ENCODE results near the gene NAV3. TPM values are rescaled to one million over a fixed set of nuclear protein-coding genes. Genes with fewer than 3 reads are reported as not detected.

Gene NAV3
- total and polyA plus RNA-seq, 7 donors = 0.50 to 13.3 (median 6.8) TPM; not detected in 1

DNA sequence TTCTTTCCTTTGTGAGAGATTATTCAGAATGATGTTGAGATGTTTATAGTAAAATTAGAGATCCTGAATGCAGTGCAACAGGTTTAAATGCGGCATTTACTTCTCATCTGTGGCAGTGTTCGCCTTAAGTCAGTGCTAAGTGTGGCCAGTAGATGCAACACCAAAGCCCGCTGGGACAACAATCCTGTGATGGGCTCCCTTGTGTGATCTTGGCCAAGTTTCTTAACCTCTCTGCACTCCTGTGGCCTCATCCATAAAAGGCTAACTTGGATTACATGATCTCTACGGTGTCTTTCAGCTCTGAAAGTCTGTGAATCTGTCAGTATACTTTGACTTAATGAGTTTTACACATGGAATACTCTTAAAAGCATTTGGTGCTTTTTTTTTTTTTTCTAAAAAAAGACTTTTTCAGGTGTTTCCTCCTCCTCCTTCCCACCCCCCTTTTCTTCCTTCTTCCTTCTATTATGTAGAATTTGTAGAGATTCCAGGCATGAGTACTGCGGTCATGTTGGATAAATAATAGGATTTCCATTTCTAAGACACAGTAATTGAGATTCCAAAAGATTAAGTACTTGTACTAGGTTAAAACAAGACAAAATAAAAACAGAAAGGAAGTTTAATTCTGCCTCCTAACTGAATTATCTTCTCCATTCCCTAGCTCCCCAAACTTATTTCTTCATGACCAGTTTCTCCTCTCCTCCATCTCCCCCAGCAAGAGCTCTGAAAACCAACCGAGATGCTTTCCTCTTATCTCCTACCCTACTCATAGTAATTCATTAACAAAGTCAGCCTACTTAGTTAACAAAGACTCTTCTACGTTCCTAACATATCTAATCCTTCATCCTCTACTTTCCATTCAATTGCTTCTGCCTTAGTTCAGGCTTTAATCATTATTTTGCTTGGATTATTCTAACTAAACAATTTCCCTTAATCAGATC is 42.2 kb upstream of the NAV3 start:
- Histone ChIP-seq H3K4me1 (no peaks in the 10 kb centered on the region), H3K27ac (no peak overlapping the region), H3K4me3 (no peak overlapping the region), H3K36me3 (no peaks in the 10 kb centered on the region), H3K9me3 (no peaks in the 10 kb centered on the region), H3K27me3 (no peaks in the 10 kb centered on the region)
- no peak for DNase-seq
- 59 to 63% methylated on average over 7 of the region's 7 CpGs for WGBS, 2 donors
- intact Hi-C loops (cut with DNase I) = no loop called here
- TF ChIP-seq EP300 (IDR thresholded peaks at IDR 0.05) (no peak), POLR2A (IDR thresholded peaks at IDR 0.05) (no peak), POLR2AphosphoS5 (IDR thresholded peaks at IDR 0.05) (no peak)
- TF ChIP-seq, protein P1, sequence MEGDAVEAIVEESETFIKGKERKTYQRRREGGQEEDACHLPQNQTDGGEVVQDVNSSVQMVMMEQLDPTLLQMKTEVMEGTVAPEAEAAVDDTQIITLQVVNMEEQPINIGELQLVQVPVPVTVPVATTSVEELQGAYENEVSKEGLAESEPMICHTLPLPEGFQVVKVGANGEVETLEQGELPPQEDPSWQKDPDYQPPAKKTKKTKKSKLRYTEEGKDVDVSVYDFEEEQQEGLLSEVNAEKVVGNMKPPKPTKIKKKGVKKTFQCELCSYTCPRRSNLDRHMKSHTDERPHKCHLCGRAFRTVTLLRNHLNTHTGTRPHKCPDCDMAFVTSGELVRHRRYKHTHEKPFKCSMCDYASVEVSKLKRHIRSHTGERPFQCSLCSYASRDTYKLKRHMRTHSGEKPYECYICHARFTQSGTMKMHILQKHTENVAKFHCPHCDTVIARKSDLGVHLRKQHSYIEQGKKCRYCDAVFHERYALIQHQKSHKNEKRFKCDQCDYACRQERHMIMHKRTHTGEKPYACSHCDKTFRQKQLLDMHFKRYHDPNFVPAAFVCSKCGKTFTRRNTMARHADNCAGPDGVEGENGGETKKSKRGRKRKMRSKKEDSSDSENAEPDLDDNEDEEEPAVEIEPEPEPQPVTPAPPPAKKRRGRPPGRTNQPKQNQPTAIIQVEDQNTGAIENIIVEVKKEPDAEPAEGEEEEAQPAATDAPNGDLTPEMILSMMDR (IDR thresholded peaks at IDR 0.05) = no peak

DNA sequence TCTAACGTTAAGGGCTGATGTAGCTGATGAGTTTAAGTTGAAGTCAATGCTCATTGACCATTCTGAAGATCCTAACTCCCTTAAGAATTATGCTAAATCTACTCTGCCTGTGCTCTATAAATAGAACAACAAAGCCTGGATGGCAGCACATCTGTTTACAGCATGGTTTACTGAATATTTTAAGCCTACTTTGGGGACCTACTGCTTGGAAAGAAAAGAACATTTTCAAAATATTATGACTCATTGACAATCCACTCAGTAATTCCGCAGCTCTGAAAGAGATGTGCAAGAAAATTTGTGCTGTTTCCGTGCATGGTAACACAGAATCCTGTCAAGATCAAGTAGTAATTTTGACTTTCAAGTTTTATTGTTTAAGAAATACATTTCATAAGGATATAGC is 35.0 kb upstream of the NAV3 start:
- intact Hi-C loops (cut with DNase I) = no loop called here
- TF ChIP-seq, protein P1 (IDR thresholded peaks at IDR 0.05) = no peak
- TF ChIP-seq POLR2A (IDR thresholded peaks at IDR 0.05) = no peak
- no peak for TF ChIP-seq EP300 (IDR thresholded peaks at IDR 0.05)
- TF ChIP-seq POLR2AphosphoS5 (IDR thresholded peaks at IDR 0.05) = no peak
- no peaks in the 10 kb centered on the region for H3K36me3 ChIP-seq
- H3K27me3 ChIP-seq = no peaks in the 10 kb centered on the region
- DNase-seq = no peak
- H3K27ac ChIP-seq = no peak overlapping the region
- no peaks in the 10 kb centered on the region for H3K4me1 ChIP-seq
- H3K9me3 ChIP-seq = no peaks in the 10 kb centered on the region
- H3K4me3 ChIP-seq = no peak overlapping the region
- 73 to 76% methylated on average over 3 of the region's 3 CpGs for WGBS, 2 donors

DNA sequence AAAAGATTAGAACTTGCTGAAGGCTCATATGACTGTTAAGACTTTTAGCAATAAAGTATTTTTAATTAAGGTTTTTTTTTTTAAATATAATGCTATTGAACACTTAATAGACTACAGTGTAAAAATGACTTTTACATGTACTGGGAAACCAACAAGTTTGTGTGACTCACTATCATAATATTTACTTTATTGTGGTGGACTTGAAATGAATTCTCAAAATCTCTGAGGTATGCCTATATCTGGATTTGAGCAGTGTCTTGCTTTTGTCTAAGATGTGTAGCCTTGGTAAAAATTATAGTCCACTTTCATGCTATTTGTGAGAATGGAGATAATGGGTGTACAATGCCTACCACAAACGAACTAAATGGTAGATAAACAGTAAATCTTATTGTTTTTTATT is 33.9 kb upstream of the NAV3 start:
- Histone ChIP-seq H3K27ac (no peak overlapping the region), H3K36me3 (no peaks in the 10 kb centered on the region), H3K9me3 (no peaks in the 10 kb centered on the region), H3K27me3 (no peaks in the 10 kb centered on the region), H3K4me3 (no peak overlapping the region), H3K4me1 (no peaks in the 10 kb centered on the region)
- intact Hi-C loops (cut with DNase I) = no loop called here
- DNase-seq = no peak
- no peak for TF ChIP-seq EP300 (IDR thresholded peaks at IDR 0.05)
- TF ChIP-seq POLR2A (IDR thresholded peaks at IDR 0.05) = no peak
- TF ChIP-seq POLR2AphosphoS5 (IDR thresholded peaks at IDR 0.05) = no peak
- TF ChIP-seq, protein P1 (IDR thresholded peaks at IDR 0.05) = no peak
- 45 to 64% methylated on average over 1 of the region's 1 CpG for WGBS, 2 donors

DNA sequence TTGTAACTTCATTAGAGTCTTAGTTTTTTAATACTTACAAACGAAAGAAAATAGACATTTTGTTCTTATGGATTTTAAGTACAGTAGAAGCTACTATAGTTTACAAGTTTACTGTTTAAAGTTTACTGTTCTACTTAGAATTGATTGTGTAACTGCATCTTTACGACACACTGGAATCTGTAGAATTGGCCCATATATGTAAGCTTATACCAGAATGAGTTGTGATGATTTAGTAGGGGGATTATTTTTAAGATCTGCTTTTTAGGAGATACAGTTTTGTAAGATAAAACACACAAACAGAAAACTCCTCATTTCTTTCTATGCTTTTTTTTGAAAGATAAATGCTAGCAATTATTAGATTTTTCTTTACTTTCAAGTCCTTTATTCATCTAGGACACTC is 30.2 kb upstream of the NAV3 start:
- H3K27me3 ChIP-seq = no peaks in the 10 kb centered on the region
- no peaks in the 10 kb centered on the region for H3K36me3 ChIP-seq
- H3K4me3 ChIP-seq = no peak overlapping the region
- intact Hi-C loops (cut with DNase I) = no loop called here
- peaks cover 0 to 5% (median 2%) of the 10 kb centered on the region in 4 donors for H3K9me3 ChIP-seq
- WGBS, 2 donors = 49 to 79% methylated on average over 2 of the region's 2 CpGs
- no peaks in the 10 kb centered on the region for H3K4me1 ChIP-seq
- no peak for TF ChIP-seq POLR2A (IDR thresholded peaks at IDR 0.05)
- no peak for TF ChIP-seq POLR2AphosphoS5 (IDR thresholded peaks at IDR 0.05)
- TF ChIP-seq, protein P1 (IDR thresholded peaks at IDR 0.05) = no peak
- TF ChIP-seq EP300 (IDR thresholded peaks at IDR 0.05) = no peak
- H3K27ac ChIP-seq = no peak overlapping the region
- DNase-seq = no peak

Measured in sigmoid colon (tissue), 7 donors.